Measurements from ENCODE around the gene KIRREL3.

Gene KIRREL3

DNA sequence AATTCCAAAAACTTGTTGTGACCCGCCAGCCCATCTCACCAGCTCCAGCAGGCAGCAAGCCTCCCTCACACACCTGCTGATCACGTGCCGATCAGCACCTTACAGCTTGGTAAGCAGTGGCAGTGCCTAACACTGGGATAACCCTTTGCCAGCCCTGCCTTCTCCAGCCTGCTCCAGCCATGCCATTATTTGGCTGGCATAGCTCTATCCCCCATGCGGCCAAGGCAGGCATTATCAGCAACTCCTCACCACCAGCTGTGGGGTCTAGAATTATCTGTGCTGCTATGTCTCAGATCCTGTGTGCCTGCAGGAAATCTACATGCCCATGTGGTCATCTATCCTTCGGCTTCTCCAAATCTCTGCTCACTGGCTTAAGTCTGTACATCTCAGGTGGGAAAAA is 430.1 kb downstream of the KIRREL3 start:
- in situ Hi-C loops (cut with HindIII; ENCODE audit: low pct_ligation_motif_present, low pct_unique_long_range_greater_than_20kb, low sequenced_read_pairs): no loop called here
- no peak for DNase-seq

- in situ Hi-C loops (cut with HindIII; ENCODE audit: low pct_ligation_motif_present, low pct_unique_long_range_greater_than_20kb, low sequenced_read_pairs): no loop called here
- no peak for DNase-seq
Observed at GRCh38 chr11:126567419-126567818, 433.2 kb downstream of the KIRREL3 start.

DNA sequence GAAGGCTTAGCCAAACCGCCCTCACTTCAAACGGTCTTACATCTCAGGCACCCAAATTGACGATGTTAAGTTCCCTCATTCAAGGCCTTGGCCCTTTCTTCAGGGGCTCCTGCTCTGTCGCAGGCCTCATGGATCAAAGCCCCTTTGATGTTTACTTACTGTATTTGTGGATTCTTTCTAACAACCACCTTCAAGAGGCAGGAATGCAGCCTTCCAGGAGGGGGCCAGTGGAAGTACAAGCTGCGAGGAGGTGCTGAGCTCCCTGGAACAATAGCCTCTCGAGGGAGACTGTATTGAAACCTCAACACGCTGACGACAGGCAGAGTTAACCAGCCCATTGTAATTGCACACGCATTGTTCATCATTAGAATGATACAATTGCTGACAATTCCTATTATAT is 436.0 kb downstream of the KIRREL3 start:
- in situ Hi-C loops (cut with HindIII; ENCODE audit: low pct_ligation_motif_present, low pct_unique_long_range_greater_than_20kb, low sequenced_read_pairs): no loop called here
- DNase-seq: no peak

- DNase-seq: peak; percentile 44
- in situ Hi-C loops (cut with HindIII; ENCODE audit: low pct_ligation_motif_present, low pct_unique_long_range_greater_than_20kb, low sequenced_read_pairs): no loop called here
Observed at GRCh38 chr11:126561327-126561893, 439.2 kb downstream of the KIRREL3 start.

DNA sequence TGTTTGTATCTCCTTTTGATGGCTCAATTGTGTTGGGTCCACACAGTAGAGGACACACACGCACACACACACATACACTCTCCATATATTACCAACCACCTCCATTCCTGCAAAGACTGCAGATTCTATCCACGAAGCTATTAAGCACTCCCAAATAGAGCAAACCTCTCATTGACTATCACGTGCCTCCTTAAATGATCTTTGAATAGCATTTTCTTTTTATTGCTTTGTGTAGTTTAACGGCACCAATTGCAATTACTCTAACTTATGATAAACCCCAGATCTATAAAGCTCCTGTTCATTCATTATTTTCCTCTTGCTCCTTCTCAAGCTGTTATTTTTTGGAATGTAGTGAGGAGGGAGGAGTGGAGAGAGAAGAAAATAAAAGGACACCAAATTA is 440.3 kb downstream of the KIRREL3 start:
- in situ Hi-C loops (cut with HindIII; ENCODE audit: low pct_ligation_motif_present, low pct_unique_long_range_greater_than_20kb, low sequenced_read_pairs): no loop called here
- no peak for DNase-seq

DNA sequence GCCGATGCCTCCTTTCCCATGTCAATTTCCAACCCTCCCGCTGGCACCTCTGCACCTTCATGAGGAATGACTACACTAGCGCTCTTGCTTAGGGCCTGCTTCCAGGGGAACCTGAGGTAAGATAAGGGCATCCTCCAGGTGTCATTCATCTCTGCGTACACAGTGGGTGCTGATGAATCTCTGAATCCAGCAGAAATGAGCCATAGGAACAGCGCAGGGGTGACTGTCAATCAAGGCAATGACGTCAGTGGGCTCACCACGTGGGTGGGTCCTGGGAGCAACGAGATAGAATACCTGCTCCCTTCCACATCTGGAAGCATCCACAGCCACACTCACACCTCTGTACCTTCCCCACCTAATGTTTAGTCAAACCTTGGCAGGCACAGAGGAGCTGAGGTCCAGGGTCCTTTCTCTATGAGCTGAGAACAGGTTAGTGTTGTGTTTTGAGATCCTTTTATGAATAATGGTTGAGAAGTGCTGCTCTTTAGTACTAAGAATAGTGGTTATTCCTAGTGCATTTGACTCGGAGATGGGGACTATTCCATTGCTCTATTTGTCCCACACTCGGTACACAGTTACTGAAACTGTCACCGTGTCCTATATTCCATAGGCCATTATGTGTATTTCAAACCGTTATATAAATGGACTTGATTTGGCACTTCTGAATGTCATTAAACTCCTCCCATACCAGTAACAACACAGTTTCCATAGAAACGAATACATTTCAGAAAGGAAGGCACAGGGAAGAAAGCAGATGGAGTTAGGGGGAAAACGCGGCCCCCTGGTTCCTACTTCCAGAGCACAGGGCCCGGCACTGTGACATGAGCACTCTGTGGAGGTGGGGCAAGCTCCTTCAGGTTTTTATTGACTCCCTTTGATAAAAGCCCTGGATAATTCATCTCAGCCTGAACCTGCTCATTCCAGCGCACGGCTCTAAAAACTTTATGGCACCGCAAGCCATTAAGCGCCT is 451.7 kb downstream of the KIRREL3 start:
- in situ Hi-C loops (cut with HindIII; ENCODE audit: low pct_ligation_motif_present, low pct_unique_long_range_greater_than_20kb, low sequenced_read_pairs): no loop called here
- DNase-seq: no peak

DNA sequence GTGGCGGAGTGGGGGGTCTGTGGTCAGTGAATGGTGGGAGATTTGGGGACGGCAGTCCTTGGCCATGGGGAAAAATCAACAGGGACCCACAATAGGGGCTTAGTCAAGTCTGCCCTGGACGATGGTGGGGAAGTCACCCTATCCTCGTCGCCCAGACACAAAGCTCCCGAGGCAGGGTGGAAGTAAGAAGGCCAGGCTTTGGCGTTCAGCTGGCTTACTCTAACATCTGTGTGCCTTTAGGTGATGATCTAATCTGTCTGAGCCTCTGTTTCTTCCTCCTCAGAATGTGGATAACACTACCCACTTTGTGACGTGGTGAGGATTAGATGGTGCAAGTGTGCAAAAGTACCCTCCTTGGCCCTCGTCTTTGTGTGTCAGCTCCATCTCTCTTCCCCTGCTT is 452.9 kb downstream of the KIRREL3 start:
- DNase-seq: no peak
- in situ Hi-C loops (cut with HindIII; ENCODE audit: low pct_ligation_motif_present, low pct_unique_long_range_greater_than_20kb, low sequenced_read_pairs): no loop called here

DNA sequence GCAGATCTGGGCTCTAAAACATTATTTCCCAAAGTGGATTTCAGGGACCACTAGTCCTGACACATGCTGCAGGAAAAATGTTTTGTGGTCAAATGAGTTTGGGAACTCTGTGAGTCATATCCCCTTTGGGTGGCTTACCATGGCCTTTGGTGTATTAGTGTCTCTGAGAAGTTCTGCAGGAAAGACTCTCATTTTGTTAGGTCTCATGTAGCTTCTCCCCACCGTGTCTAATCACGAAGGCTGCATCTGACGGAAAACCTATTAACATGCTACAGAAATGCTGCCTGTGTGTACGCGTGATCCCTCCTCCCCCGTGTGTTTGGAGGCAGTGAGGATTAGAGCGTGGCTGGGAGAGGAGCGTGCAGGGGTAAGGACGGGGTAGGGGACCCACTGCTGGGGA is 453.4 kb downstream of the KIRREL3 start:
- DNase-seq: peak; percentile 59
- in situ Hi-C loops (cut with HindIII; ENCODE audit: low pct_ligation_motif_present, low pct_unique_long_range_greater_than_20kb, low sequenced_read_pairs): no loop called here

- in situ Hi-C loops (cut with HindIII; ENCODE audit: low pct_ligation_motif_present, low pct_unique_long_range_greater_than_20kb, low sequenced_read_pairs): no loop called here
- DNase-seq: no peak
Observed at GRCh38 chr11:126546694-126547093, 453.9 kb downstream of the KIRREL3 start.

DNA sequence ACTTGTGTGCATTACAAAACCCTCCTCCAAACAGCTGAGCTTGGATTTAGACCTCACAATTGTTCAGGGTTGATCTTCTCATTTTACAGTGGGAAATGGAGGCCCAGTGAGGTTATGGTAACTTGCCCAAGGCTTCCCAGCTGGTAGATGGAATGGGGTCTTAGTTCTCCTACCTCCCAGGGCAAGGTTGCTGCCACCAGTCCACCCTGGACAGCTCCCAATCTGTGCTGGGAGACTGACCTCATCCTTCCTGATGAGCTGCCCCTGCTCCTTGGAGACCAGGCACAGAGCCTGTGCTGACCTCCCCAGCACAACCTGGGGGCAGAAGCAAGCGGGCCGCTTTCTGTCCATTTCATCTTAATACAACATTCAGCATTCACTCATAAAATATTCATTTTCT is 454.4 kb downstream of the KIRREL3 start:
- in situ Hi-C loops (cut with HindIII; ENCODE audit: low pct_ligation_motif_present, low pct_unique_long_range_greater_than_20kb, low sequenced_read_pairs): no loop called here
- no peak for DNase-seq

GRCh38 chr11:126545057-126545555 is 455.5 kb downstream of the KIRREL3 start:
- in situ Hi-C loops (cut with HindIII; ENCODE audit: low pct_ligation_motif_present, low pct_unique_long_range_greater_than_20kb, low sequenced_read_pairs): no loop called here
- no peak for DNase-seq

GRCh38 chr11:126544108-126545056 is 456.2 kb downstream of the KIRREL3 start:
- in situ Hi-C loops (cut with HindIII; ENCODE audit: low pct_ligation_motif_present, low pct_unique_long_range_greater_than_20kb, low sequenced_read_pairs): no loop called here
- DNase-seq: no peak

- DNase-seq: no peak
- in situ Hi-C loops (cut with HindIII; ENCODE audit: low pct_ligation_motif_present, low pct_unique_long_range_greater_than_20kb, low sequenced_read_pairs): no loop called here
Observed at GRCh38 chr11:126543691-126544090, 456.9 kb downstream of the KIRREL3 start.

DNA sequence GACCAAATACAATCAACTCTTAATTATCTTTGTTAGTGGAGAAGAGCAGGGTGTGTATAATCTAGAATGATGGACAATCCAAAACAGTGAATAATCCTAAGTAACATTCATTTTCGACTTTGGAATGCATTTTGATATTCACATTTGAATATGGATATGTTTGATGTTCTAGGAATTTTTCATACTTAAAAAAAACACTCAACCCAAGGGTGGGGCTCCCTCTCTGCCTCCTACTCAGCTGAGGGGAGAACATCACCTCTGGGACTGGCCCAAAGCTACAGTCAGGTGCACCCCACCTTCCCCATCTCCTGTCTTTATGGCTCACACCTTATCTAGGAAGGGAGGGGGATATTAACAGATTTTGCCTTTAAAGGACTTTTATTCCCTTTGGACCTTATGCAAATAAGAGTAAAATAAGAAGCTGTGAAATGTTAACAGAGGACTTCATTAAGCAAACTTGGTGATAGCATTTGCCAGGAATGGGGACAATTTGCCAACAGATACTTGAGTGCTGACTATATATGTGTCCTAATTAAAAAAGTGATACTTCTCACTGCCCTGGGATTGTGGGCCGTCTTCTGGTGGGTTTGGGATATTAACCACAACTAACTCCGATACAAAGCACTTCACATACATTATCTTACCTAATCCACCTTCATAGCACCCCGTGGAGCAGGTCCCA is 458.1 kb downstream of the KIRREL3 start:
- no peak for DNase-seq
- in situ Hi-C loops (cut with HindIII; ENCODE audit: low pct_ligation_motif_present, low pct_unique_long_range_greater_than_20kb, low sequenced_read_pairs): no loop called here

- DNase-seq: no peak
- in situ Hi-C loops (cut with HindIII; ENCODE audit: low pct_ligation_motif_present, low pct_unique_long_range_greater_than_20kb, low sequenced_read_pairs): no loop called here
Observed at GRCh38 chr11:126538071-126538470, 462.5 kb downstream of the KIRREL3 start.

DNA sequence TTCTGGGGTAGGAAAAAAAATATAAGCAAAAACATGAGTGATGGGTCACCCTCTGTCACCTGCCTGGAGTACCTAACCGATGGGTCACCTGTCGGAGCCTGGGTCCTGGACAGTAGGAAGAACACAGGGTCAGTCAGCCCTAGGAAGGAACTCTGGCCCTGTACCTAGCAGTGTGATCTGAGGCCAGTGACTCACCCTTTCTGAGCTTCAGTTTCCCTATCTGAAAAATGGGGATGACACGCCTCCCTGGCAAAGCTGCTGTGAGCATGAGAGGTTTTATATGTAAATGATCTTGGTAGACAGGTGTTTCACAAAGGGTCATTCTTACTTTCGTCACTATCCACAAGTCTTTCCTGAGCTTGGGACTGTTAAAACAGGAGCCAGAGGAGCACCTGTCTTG is 463.1 kb downstream of the KIRREL3 start:
- in situ Hi-C loops (cut with HindIII; ENCODE audit: low pct_ligation_motif_present, low pct_unique_long_range_greater_than_20kb, low sequenced_read_pairs): no loop called here
- DNase-seq: no peak

GRCh38 chr11:126534141-126534805 is 466.3 kb downstream of the KIRREL3 start:
- DNase-seq: no peak
- in situ Hi-C loops (cut with HindIII; ENCODE audit: low pct_ligation_motif_present, low pct_unique_long_range_greater_than_20kb, low sequenced_read_pairs): no loop called here

DNA sequence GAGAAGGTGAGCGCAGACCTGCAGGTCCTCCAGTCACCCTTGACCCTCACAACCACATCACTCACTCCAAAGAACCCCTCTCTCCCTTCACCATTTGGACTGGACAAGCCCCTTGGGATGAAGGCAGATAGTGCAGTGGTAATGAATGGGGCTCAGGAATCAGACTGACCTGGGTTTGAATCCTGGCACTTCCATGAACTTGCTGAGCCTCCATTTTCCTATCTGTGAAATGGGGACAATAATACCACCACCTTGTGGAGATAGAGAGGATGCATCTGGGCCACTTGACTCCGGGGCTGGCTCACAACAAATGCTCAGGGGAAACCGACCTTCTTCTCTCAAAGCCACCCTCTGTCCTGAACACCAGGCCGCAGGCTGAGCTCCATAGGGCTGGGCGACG is 467.0 kb downstream of the KIRREL3 start:
- in situ Hi-C loops (cut with HindIII; ENCODE audit: low pct_ligation_motif_present, low pct_unique_long_range_greater_than_20kb, low sequenced_read_pairs): no loop called here
- no peak for DNase-seq
